ENCODE results near the gene UNC79.

Gene UNC79

DNA sequence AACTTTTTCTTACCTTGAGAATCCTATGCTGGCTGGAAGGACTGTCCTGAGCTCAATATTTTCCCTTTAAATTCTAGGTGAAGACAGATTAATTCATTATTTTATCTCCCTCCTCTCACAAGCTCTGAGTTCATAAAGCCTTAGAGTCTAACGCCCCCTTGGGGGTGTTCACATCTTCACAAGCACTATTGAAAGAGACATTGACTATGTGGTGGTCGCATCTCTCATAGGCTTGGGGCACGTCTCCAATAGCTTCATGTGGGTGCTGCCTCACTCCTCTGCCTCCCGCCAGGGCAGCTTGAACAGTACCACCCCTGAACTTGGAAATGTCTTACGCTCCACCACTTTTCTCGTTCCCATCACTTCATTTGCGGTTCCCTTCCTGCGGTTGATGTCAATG is 106.2 kb downstream of the UNC79 start:
- TF ChIP-seq FOXP2 (optimal IDR thresholded peaks at IDR 0.05; ENCODE audit: borderline replicate concordance, extremely low read depth, extremely low read length, insufficient read depth) (no peak), POLR2AphosphoS5 (IDR thresholded peaks at IDR 0.05; ENCODE audit: low read depth, low read length) (no peak), SIN3A (IDR thresholded peaks at IDR 0.05; ENCODE audit: borderline replicate concordance, insufficient read depth, low read length) (no peak), TAF1 (IDR thresholded peaks at IDR 0.05; ENCODE audit: borderline replicate concordance, insufficient read depth, low read length) (no peak)
- TF ChIP-seq, protein P1, sequence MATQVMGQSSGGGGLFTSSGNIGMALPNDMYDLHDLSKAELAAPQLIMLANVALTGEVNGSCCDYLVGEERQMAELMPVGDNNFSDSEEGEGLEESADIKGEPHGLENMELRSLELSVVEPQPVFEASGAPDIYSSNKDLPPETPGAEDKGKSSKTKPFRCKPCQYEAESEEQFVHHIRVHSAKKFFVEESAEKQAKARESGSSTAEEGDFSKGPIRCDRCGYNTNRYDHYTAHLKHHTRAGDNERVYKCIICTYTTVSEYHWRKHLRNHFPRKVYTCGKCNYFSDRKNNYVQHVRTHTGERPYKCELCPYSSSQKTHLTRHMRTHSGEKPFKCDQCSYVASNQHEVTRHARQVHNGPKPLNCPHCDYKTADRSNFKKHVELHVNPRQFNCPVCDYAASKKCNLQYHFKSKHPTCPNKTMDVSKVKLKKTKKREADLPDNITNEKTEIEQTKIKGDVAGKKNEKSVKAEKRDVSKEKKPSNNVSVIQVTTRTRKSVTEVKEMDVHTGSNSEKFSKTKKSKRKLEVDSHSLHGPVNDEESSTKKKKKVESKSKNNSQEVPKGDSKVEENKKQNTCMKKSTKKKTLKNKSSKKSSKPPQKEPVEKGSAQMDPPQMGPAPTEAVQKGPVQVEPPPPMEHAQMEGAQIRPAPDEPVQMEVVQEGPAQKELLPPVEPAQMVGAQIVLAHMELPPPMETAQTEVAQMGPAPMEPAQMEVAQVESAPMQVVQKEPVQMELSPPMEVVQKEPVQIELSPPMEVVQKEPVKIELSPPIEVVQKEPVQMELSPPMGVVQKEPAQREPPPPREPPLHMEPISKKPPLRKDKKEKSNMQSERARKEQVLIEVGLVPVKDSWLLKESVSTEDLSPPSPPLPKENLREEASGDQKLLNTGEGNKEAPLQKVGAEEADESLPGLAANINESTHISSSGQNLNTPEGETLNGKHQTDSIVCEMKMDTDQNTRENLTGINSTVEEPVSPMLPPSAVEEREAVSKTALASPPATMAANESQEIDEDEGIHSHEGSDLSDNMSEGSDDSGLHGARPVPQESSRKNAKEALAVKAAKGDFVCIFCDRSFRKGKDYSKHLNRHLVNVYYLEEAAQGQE (IDR thresholded peaks at IDR 0.05; ENCODE audit: insufficient read depth in 1 of 2, low read depth in 2 of 2, low read length in 2 of 2), result no peak

DNA sequence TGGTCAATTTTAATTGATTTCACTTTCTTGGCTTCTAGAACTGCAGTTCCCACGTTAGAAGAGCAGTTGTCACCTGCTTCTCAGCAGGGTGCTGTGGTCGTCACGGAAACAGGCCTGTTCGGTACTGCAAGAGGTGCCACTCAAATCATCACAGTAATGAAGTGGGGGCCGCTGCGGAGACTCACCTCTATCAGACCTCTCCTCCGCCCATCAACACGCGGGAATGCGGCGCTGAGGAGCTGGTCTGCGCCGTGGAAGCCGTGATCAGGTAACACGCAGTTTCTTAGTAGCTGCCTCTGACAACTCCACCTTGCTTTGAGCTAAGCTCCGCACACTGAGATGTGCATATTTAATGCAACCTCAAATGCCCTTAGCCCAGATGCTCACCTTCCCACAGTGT is 107.2 kb downstream of the UNC79 start:
- no peak for TF ChIP-seq POLR2AphosphoS5 (IDR thresholded peaks at IDR 0.05; ENCODE audit: low read depth, low read length)
- no peak for TF ChIP-seq TAF1 (IDR thresholded peaks at IDR 0.05; ENCODE audit: borderline replicate concordance, insufficient read depth, low read length)
- no peak for TF ChIP-seq FOXP2 (optimal IDR thresholded peaks at IDR 0.05; ENCODE audit: borderline replicate concordance, extremely low read depth, extremely low read length, insufficient read depth)
- TF ChIP-seq, protein P1 (IDR thresholded peaks at IDR 0.05; ENCODE audit: insufficient read depth in 1 of 2, low read depth in 2 of 2, low read length in 2 of 2), result no peak
- TF ChIP-seq SIN3A (IDR thresholded peaks at IDR 0.05; ENCODE audit: borderline replicate concordance, insufficient read depth, low read length), result no peak

DNA sequence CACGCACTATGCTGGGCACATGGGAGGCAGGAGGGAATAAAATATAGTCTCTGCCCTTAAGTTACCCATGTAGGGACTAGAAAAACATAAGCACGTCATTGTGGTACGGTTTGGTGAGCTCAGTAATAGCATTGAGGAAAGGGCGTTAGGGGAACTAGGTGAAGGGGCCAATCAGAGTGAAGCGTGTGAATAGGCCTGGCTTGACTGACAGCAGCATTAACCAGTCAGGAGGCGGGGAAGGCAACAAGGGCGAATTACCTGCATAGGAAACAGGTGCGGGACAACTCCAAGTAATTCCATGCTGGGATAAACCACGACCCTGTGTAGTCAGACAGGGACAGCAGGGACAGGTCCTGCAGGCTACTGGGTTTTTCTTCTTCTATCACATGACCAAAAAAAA is 107.7 kb downstream of the UNC79 start:
- TF ChIP-seq FOXP2 (optimal IDR thresholded peaks at IDR 0.05; ENCODE audit: borderline replicate concordance, extremely low read depth, extremely low read length, insufficient read depth) (no peak), SIN3A (IDR thresholded peaks at IDR 0.05; ENCODE audit: borderline replicate concordance, insufficient read depth, low read length) (no peak), POLR2AphosphoS5 (IDR thresholded peaks at IDR 0.05; ENCODE audit: low read depth, low read length) (no peak), TAF1 (IDR thresholded peaks at IDR 0.05; ENCODE audit: borderline replicate concordance, insufficient read depth, low read length) (no peak)
- TF ChIP-seq, protein P1 (IDR thresholded peaks at IDR 0.05; ENCODE audit: insufficient read depth in 1 of 2, low read depth in 2 of 2, low read length in 2 of 2), result no peak

DNA sequence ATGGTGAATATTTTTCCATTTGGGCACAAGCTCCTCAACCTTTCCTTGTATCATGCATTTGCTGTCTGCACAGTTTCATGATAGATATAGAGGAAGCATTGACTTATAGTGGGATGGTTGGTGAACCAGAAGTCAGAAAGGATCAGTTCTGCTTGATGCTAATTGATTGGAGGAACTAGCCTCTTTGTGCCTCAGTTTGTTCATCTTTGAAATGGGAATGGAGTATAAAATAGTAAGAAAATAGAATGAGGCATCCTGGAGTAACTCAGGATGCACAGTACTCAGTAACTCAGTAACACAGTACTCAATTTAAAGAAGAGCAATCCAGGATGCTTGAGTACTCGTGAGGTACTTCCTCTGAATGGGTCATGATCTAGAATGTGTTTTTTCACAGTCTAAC is 109.5 kb downstream of the UNC79 start:
- TF ChIP-seq SIN3A (IDR thresholded peaks at IDR 0.05; ENCODE audit: borderline replicate concordance, insufficient read depth, low read length) (no peak), TAF1 (IDR thresholded peaks at IDR 0.05; ENCODE audit: borderline replicate concordance, insufficient read depth, low read length) (no peak), POLR2AphosphoS5 (IDR thresholded peaks at IDR 0.05; ENCODE audit: low read depth, low read length) (no peak), FOXP2 (optimal IDR thresholded peaks at IDR 0.05; ENCODE audit: borderline replicate concordance, extremely low read depth, extremely low read length, insufficient read depth) (no peak)
- TF ChIP-seq, protein P1 (IDR thresholded peaks at IDR 0.05; ENCODE audit: insufficient read depth in 1 of 2, low read depth in 2 of 2, low read length in 2 of 2), result no peak

DNA sequence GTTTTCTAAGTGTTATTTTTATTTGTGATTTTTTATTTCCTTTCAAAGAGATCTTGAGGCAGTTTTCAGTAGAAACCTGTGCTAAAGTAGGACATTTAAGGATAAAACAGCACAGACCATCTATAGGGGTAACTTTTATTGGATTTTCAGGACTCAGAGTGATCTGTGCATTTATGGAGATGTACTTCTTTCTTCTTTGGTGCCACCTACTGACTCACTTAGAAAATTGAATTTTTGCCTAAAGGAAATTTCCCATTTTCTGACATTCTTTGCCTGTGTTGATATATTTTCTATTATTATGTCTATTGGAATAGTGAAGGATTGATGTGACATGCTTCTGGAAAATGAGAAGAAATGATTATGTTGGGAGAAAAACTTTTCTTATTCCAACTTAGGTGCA is 113.0 kb downstream of the UNC79 start:
- TF ChIP-seq SIN3A (IDR thresholded peaks at IDR 0.05; ENCODE audit: borderline replicate concordance, insufficient read depth, low read length), result no peak
- TF ChIP-seq, protein P1 (IDR thresholded peaks at IDR 0.05; ENCODE audit: insufficient read depth in 1 of 2, low read depth in 2 of 2, low read length in 2 of 2), result no peak
- TF ChIP-seq TAF1 (IDR thresholded peaks at IDR 0.05; ENCODE audit: borderline replicate concordance, insufficient read depth, low read length), result no peak

Measured in PFSK-1 (cell line).